SK-N-SH (cell line): ENCODE results near the gene HIGD1C. TPM values are rescaled to one million over a fixed set of nuclear protein-coding genes. Genes with fewer than 3 reads are reported as not detected.

Source experiments
- CTCF ChIA-PET: fragments of 300-600, 350-600 bp; formaldehyde crosslinking; extraction: SDS; loops from one replicate; lab custom pipeline; 2021; lab: Yijun Ruan, JAX
- POLR2A ChIA-PET: fragments of 350-600 bp; sonication (Branson Sonifier 250); formaldehyde crosslinking; extraction: SDS; loops from one replicate; lab custom pipeline; 2020; ENCODE audit warnings: antibody characterized with exemption, inconsistent platforms; lab: Yijun Ruan, JAX
- DNase-seq: peaks from one replicate; pipeline ENCODE4 v3.0.0; 2012
- H2AFZ ChIP-seq: fragments of 200-600 bp; sonication (generic); 2 replicates; pipeline ENCODE4 v1.8.1; 2016; ENCODE audit warnings: antibody characterized with exemption, mild to moderate bottlenecking, low read depth
- H3F3A ChIP-seq: fragments of 200-600 bp; sonication (generic); replicated peaks from 2 replicates; pipeline ENCODE3; 2016; ENCODE audit warnings: antibody characterized with exemption, mild to moderate bottlenecking; ENCODE audit not compliant: insufficient read depth
- H3K27ac ChIP-seq, 2 experiments: fragments of 200-500 bp in 1 of 2; fragments of 200-600 bp in 1 of 2; sonication (Bioruptor generic) in 1 of 2; sonication (generic), shearing (Covaris generic) in 1 of 2; 2 replicates each; pipeline versions ENCODE4 v1.5.1 to v1.6.1; 2014 to 2016; ENCODE audit warnings: low read depth in 2 of 2, inconsistent platforms in 1 of 2, low read length in 1 of 2, mild to moderate bottlenecking in 1 of 2, mixed read lengths in 1 of 2
- H3K27me3 ChIP-seq: fragments of 200-600 bp; sonication (generic), shearing (Covaris generic); 2 replicates; pipeline ENCODE4 v1.6.1; 2016; ENCODE audit warnings: mixed run types; ENCODE audit not compliant: insufficient read depth
- H3K36me3 ChIP-seq, 2 experiments: fragments of 200-500 bp in 1 of 2; fragments of 200-600 bp in 1 of 2; sonication (Bioruptor generic) in 1 of 2; sonication (generic) in 1 of 2; replicated peaks in 1 of 2; 2 replicates each; pipeline versions ENCODE3 to v1.5.1; 2014 to 2016; ENCODE audit warnings: low read length in 1 of 2, mild to moderate bottlenecking in 1 of 2; ENCODE audit not compliant: insufficient read depth in 2 of 2, control insufficient read depth in 1 of 2
- H3K4me1 ChIP-seq, 2 experiments: fragments of 200-500 bp in 1 of 2; fragments of 200-600 bp in 1 of 2; sonication (Bioruptor generic) in 1 of 2; sonication (generic), shearing (Covaris generic) in 1 of 2; 2 replicates each; pipeline versions ENCODE4 v1.5.1 to v1.6.1; 2014 to 2016; ENCODE audit warnings: low read depth in 1 of 2, low read length in 1 of 2, mixed run types in 1 of 2; ENCODE audit not compliant: insufficient read depth in 2 of 2, control insufficient read depth in 1 of 2
- H3K4me2 ChIP-seq: fragments of 200-600 bp; sonication (generic), shearing (Covaris generic); 2 replicates; pipeline ENCODE4 v1.6.1; 2017; ENCODE audit warnings: mixed run types
- H3K4me3 ChIP-seq, 2 experiments: fragments of 200-500 bp in 1 of 2; fragments of 200-600 bp in 1 of 2; sonication (Bioruptor generic) in 1 of 2; sonication (generic), shearing (Covaris generic) in 1 of 2; 2 replicates each; pipeline versions ENCODE4 v1.5.1 to v1.8.1; 2014 to 2016; ENCODE audit warnings: low read depth in 2 of 2, inconsistent platforms in 1 of 2, low read length in 1 of 2, mild to moderate bottlenecking in 1 of 2, mixed read lengths in 1 of 2, moderate library complexity in 1 of 2
- H3K79me2 ChIP-seq: fragments of 200-600 bp; sonication (generic); 2 replicates; pipeline ENCODE4 v1.8.1; 2017; ENCODE audit warnings: mild to moderate bottlenecking; ENCODE audit not compliant: insufficient read depth
- H3K9ac ChIP-seq: fragments of 200-600 bp; sonication (generic); 2 replicates; pipeline ENCODE4 v1.6.1; 2017; ENCODE audit warnings: mixed run types
- H3K9me2 ChIP-seq: fragments of 200-600 bp; sonication (generic); 2 replicates; pipeline ENCODE4 v1.6.1; 2017; ENCODE audit warnings: mixed run types
- H3K9me3 ChIP-seq: fragments of 200-600 bp; sonication (generic); 2 replicates; pipeline ENCODE4 v1.6.1; 2017; ENCODE audit warnings: mixed run types, mild to moderate bottlenecking, moderate library complexity
- H4K20me1 ChIP-seq: fragments of 200-600 bp; sonication (generic); 2 replicates; pipeline ENCODE4 v1.6.1; 2017; ENCODE audit warnings: mild to moderate bottlenecking, mixed run types; ENCODE audit not compliant: insufficient read depth
- CHD2 ChIP-seq: fragments of 150-350 bp; IDR thresholded peaks from 2 replicates; pipeline ENCODE4 v1.6.1; 2018; ENCODE audit warnings: low read length; ENCODE audit not compliant: partially characterized antibody
- CTCF ChIP-seq: fragments of 200-600 bp; sonication (generic); IDR thresholded peaks from 2 replicates; pipeline ENCODE4 v1.6.1; 2017; ENCODE audit warnings: antibody characterized with exemption, mild to moderate bottlenecking, moderate library complexity
- ELF1 ChIP-seq: IDR thresholded peaks from 2 replicates; pipeline ENCODE4 v1.4.0; 2012
- FOSL2 ChIP-seq: IDR thresholded peaks from 2 replicates; pipeline ENCODE4 v1.4.0; 2012; ENCODE audit warnings: low read depth, mild to moderate bottlenecking, moderate library complexity, borderline replicate concordance
- FOXM1 ChIP-seq: IDR thresholded peaks from 2 replicates; pipeline ENCODE4 v1.4.0; 2012; ENCODE audit warnings: low read depth, mild to moderate bottlenecking
- GATA2 ChIP-seq: sonication (generic); formaldehyde crosslinking; IDR thresholded peaks from 2 replicates; pipeline ENCODE4 v1.5.0; 2020; ENCODE audit warnings: mild to moderate bottlenecking, missing genetic modification reagents
- MAX ChIP-seq: IDR thresholded peaks from 2 replicates; pipeline ENCODE4 v1.4.0; 2012; ENCODE audit warnings: low read depth
- MXI1 ChIP-seq: IDR thresholded peaks from 2 replicates; pipeline ENCODE4 v1.6.1; 2012; ENCODE audit warnings: mild to moderate bottlenecking, low read depth, low read length, improper control_type of control experiment
- POLR2AphosphoS5 ChIP-seq: IDR thresholded peaks from 2 replicates; pipeline ENCODE4 v1.6.1; 2012; ENCODE audit warnings: low read depth, low read length
- SIN3A ChIP-seq: IDR thresholded peaks from 2 replicates; pipeline ENCODE4 v1.6.1; 2012; ENCODE audit warnings: low read depth, mild to moderate bottlenecking, low read length, moderate library complexity, borderline replicate concordance
- SMC3 ChIP-seq: IDR thresholded peaks from 2 replicates; pipeline ENCODE4 v1.6.1; 2012; ENCODE audit warnings: low read depth, low read length, improper control_type of control experiment
- USF2 ChIP-seq: fragments of 150-350 bp; IDR thresholded peaks from 2 replicates; pipeline ENCODE4 v1.6.1; 2017; ENCODE audit warnings: antibody characterized with exemption, low read length, low read depth, borderline replicate concordance
- YY1 ChIP-seq: IDR thresholded peaks from 2 replicates; pipeline ENCODE4 v1.4.0; 2012; ENCODE audit warnings: low read depth, mild to moderate bottlenecking
- WGBS: methylation state at CpG from one replicate; pipeline ENCODE4 v1.1.6; 2017; ENCODE audit warnings: low lambda C conversion rate; 5-methylcytosine and 5-hydroxymethylcytosine counted together
- polyA plus RNA-seq, 3 experiments: library from polyadenylated mRNA; depleted of rRNA; stranded (reverse); fragments of >200 nt; gene quantifications; 2 replicates each; pipeline ENCODE4 v1.2.3, GENCODE V29; 2012
- TF ChIP-seq, protein P1 (sequence below): IDR thresholded peaks from 2 replicates; pipeline ENCODE4; 2012

Gene HIGD1C
- polyA plus RNA-seq, 1 of the 3 experiments (the other 2 are of a cell fraction), result not detected

DNA sequence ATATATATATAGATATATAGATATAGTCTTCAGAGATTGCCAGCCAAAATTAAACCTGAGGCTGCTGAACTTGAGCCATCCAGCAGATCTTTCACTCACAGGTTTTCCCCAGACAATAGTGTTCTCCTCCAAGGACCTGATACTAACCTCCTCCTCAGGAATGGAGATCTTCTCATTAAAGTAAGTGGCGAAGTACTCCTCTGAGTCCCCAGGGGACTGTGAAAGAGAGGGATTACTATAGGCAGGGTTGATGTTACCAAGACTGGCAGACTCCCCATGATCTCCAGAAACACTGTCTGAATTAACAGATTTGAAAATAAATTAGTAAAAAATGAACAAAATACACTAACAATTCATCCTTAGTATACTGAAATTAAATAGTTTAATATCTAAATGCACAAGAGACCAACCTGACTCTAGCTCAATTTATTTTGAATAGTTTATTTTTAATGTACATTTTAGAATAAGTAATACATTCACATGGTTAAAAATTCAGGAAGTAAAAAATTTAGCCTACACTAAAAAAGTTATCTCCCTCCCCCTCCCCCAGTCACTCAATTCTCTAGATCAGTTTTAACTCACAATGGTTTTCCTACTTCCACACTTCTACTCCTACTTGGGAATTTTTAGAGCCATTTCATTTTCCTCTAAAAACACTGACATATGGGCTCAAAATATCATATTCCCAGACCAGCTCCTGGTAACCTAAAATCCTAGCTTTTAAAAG is 56.1 kb downstream of the HIGD1C start:
- H3K4me3 ChIP-seq, result no peak overlapping the region
- no peaks in the 10 kb centered on the region for H3K9me3 ChIP-seq
- no peak overlapping the region for H3K27ac ChIP-seq
- 100% methylated on average over 1 of the region's 1 CpG for WGBS
- TF ChIP-seq CTCF, result no peak
- no peak for TF ChIP-seq ELF1
- no peak for TF ChIP-seq POLR2AphosphoS5
- no peak for TF ChIP-seq SMC3
- no peak for TF ChIP-seq FOXM1
- TF ChIP-seq, protein P1, sequence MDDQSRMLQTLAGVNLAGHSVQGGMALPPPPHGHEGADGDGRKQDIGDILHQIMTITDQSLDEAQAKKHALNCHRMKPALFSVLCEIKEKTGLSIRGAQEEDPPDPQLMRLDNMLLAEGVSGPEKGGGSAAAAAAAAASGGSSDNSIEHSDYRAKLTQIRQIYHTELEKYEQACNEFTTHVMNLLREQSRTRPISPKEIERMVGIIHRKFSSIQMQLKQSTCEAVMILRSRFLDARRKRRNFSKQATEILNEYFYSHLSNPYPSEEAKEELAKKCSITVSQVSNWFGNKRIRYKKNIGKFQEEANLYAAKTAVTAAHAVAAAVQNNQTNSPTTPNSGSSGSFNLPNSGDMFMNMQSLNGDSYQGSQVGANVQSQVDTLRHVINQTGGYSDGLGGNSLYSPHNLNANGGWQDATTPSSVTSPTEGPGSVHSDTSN, result no peak
- no peak for TF ChIP-seq FOSL2
- TF ChIP-seq MXI1, result no peak
- no peak for TF ChIP-seq YY1
- H3K9me2 ChIP-seq, result no peaks in the 10 kb centered on the region
- H3K4me2 ChIP-seq, result no peak overlapping the region
- no peak overlapping the region for H2AFZ ChIP-seq
- ChIA-PET POLR2A (no interaction called here), CTCF (interaction anchor here (1.0 to 1.6 kb wide), 2 partner anchors 19 to 244 kb away, joined by 3 to 5 read pairs; no protein-coding TSS in a partner anchor)
- H3K36me3 ChIP-seq, result peaks cover 18 to 19% of the 10 kb centered on the region in 2 experiments
- H3K27me3 ChIP-seq, result no peaks in the 10 kb centered on the region
- no peak for DNase-seq
- H3K79me2 ChIP-seq, result peaks cover 40% of the 10 kb centered on the region
- no peaks in the 10 kb centered on the region for H3K4me1 ChIP-seq
- no peaks in the 10 kb centered on the region for H3F3A ChIP-seq
- no peak overlapping the region for H3K9ac ChIP-seq
- H4K20me1 ChIP-seq, result peaks cover 5% of the 10 kb centered on the region; the same call in 1 of the 2 replicates

GRCh38 chr12:51009056-51009440 is 56.7 kb downstream of the HIGD1C start:
- ChIA-PET POLR2A (no interaction called here), CTCF (interaction anchor here (0.6 to 1.6 kb wide), 3 partner anchors 19 to 244 kb away, joined by 3 to 5 read pairs (median 4); no protein-coding TSS in a partner anchor)
- no peak for DNase-seq
- no peak for TF ChIP-seq CHD2
- TF ChIP-seq MXI1, result no peak
- no peak for TF ChIP-seq FOXM1
- TF ChIP-seq SIN3A, result no peak
- TF ChIP-seq POLR2AphosphoS5, result no peak
- no peak for TF ChIP-seq GATA2
- TF ChIP-seq USF2, result no peak
- TF ChIP-seq SMC3, result no peak
- TF ChIP-seq, protein P1, result no peak
- TF ChIP-seq CTCF, result no peak
- no peak for TF ChIP-seq MAX
- Histone ChIP-seq H3K4me2 (no peak overlapping the region), H3K9ac (no peak overlapping the region), H3K9me3 (no peaks in the 10 kb centered on the region), H3K4me1 (no peaks in the 10 kb centered on the region), H3K36me3 (peaks cover 13 to 16% of the 10 kb centered on the region in 2 experiments), H3K4me3 (no peak overlapping the region), H3K27me3 (no peaks in the 10 kb centered on the region), H4K20me1 (peaks cover 5% of the 10 kb centered on the region; the same call in 1 of the 2 replicates), H3K27ac (no peak overlapping the region), H3K79me2 (peaks cover 45% of the 10 kb centered on the region), H3F3A (no peaks in the 10 kb centered on the region), H3K9me2 (no peaks in the 10 kb centered on the region), H2AFZ (no peak overlapping the region)
- 95% methylated on average over 8 of the region's 8 CpGs for WGBS
